Activated naive CD4-positive, alpha-beta T cell treated with anti-CD3 and anti-CD28 coated beads, Interleukin-2, amount 50 U/mL, for 72 hours (primary cell): ENCODE results near the gene TRMT2A. TPM values are rescaled to one million over a fixed set of nuclear protein-coding genes. Genes with fewer than 3 reads are reported as not detected.
A peak's percentile ranks its signal among the peaks of the same experiment; 100 is the strongest.

Source experiments
- ATAC-seq, 2 donors: fragments of 150-1000 bp; cut with Tn5 transposase; 2 replicates each; pipeline ENCODE4 v1.10.0; 2021; ENCODE audit warnings: mild to moderate bottlenecking in 2 of 2, moderate library complexity in 2 of 2
- DNase-seq, 2 donors: peaks; one replicate each; pipeline ENCODE4 v3.0.0; 2021 to 2022; ENCODE audit warnings: low spot score in 2 of 2
- H3K27ac Mint-ChIP-seq, 2 donors: one replicate each; pipeline ENCODE4 v1.8.0; 2022; ENCODE audit warnings: mild to moderate bottlenecking in 2 of 2, mixed read lengths in 2 of 2
- H3K36me3 Mint-ChIP-seq, 2 donors: one replicate each; pipeline ENCODE4 v1.8.0; 2022; ENCODE audit warnings: mixed read lengths in 2 of 2
- H3K9me3 Mint-ChIP-seq, 2 donors: one replicate each; pipeline ENCODE4 v1.8.0; 2022; ENCODE audit warnings: mixed read lengths in 2 of 2
- total RNA-seq, 2 donors: library from RNA; stranded (reverse); gene quantifications; one replicate each; pipeline ENCODE4 v1.2.3, GENCODE V29; 2022

TRMT2A gene
- total RNA-seq, 2 donors from 2014 or later: 79.9 to 93.9 TPM

DNA sequence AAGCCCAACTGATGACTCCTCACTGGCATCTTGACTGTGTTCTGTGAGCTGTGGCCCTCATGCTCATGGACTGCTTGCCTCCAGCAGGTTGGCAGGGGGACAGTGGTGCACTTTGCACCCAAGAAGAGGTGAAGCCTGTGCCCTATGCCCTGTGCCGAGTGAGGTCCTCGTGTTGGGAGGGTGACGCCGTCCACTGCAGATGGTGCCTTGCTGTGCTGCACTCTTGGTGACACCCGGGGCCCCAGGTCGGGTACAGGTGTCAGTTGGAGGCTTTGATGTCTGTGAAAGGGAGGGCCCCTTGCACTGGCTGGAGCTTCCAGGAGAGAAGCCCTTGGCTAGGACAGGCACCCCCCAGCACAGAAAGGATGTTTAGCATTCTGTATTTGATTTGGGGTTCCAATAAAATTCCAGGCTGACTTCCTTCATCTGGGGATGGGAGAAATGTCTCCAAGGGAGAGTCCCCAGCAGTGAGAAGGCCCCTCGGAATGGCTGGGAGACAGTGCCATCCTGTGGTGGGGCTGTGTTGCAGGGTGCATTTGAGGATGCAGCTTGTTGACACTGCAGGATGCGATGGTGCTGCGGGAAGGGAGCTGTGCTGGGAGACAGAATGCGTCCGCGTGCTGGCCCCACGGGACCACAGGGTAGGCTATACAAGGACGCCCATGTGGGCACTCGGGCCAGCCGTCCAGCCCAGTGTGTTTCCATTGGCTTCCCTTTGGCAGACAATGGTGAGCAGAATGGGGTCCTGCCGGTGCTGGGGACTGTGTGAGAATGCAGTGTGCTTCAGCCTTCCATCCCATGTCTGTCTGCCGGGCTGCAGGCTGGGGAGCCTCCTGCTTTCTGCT, 12.1 kb upstream of the TRMT2A start:
- DNase-seq (peak in 1 of 2 donors; percentile 47), ATAC-seq (peak; percentile 25 to 40)
- Mint-ChIP-seq H3K27ac (peak overlapping the region in 1 of 2 donors; percentile 86), H3K36me3 (peaks cover 0 to 6% of the 10 kb centered on the region in 2 donors), H3K9me3 (no peaks in the 10 kb centered on the region)

DNA sequence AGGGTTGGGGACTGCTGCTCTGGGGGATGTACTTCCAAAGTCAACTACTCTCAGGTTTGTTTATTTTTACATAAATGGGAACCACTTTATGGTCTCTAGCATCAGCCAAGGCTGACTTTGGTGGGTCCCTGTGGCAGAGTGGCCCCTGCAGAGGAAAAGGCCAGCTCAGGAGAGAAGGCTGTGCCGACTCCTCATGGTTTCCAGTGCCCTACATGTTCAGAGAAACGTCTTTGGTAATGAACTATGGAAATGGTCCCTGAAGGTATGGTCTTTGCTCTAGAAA, 11.5 kb upstream of the TRMT2A start:
- Mint-ChIP-seq H3K27ac (no peak overlapping the region), H3K9me3 (no peaks in the 10 kb centered on the region), H3K36me3 (peaks cover 0 to 6% of the 10 kb centered on the region in 2 donors)
- DNase-seq: no peak
- no peak for ATAC-seq

DNA sequence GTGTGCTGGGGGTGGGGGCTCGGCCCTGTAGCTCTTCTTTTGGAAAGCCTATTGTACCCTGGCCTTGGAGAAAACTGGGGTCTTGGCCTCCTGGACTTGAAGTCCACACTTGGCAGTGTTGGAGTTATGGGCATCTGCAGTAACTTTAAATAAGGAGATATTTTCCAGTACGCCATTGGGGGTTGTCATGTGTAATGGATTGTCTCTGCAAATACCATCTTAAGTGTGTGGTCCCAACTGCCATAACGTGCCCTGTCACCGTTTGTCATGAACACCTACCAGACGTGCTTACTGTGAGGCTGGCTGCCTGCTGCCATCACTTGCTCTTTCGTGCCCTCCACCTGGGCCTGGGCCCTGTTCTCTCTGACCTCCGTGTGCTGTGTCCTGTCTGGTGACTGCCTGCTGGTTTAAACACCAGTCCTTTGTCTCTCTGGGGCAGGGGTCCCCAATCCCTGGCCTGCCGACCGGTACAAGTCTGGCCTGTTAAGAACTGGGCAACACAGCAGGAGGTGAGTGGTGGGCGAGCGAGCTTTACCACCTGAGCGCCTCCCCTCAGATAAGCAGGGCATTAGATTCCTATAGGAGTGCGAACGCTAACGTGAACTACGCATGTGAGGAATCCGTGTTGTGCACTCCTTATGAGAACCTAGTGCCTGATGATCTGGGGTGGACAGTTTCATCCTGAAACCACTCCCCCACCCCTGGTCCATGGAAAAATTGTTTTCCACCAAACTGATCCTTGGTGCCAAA, 11.0 kb upstream of the TRMT2A start:
- H3K9me3 Mint-ChIP-seq: no peaks in the 10 kb centered on the region

DNA sequence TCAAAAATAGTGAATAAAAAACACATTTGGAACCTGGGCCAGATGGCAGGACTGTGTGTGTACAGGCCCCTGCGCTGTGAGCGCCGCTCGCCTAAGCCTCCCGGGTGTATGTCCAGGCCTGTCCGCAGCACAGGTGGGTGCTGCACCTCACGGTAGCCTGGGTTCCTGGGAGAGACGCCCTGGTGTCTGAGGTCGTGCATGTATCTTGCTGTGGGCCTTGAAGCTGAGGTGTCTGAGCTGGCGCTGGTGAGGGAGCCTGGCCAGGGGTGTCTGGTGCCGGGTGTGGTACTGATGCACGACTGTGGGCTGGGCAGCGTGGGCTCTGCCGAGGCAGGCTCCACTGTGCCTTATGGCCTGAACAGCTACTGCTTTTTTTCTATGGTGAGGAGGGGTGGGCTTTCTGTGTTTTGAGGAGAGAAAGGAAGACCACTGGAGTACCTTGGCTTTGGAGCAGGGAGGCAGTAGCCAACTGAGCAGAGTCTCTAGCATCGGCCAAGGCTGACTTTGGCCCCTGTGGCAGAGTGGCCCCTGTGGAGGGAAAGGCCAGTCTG, 10.4 kb upstream of the TRMT2A start:
- ATAC-seq: no peak
- no peak for DNase-seq
- Mint-ChIP-seq H3K36me3 (peaks cover 0 to 6% of the 10 kb centered on the region in 2 donors), H3K9me3 (no peaks in the 10 kb centered on the region), H3K27ac (peak overlapping the region; percentile 36 to 81)

More for the DNA sequence above, 11.0 kb upstream of the TRMT2A start:
- Mint-ChIP-seq H3K27ac (peak overlapping the region; percentile 36 to 81), H3K36me3 (peaks cover 0 to 6% of the 10 kb centered on the region in 2 donors)
- ATAC-seq (no peak), DNase-seq (no peak)

DNA sequence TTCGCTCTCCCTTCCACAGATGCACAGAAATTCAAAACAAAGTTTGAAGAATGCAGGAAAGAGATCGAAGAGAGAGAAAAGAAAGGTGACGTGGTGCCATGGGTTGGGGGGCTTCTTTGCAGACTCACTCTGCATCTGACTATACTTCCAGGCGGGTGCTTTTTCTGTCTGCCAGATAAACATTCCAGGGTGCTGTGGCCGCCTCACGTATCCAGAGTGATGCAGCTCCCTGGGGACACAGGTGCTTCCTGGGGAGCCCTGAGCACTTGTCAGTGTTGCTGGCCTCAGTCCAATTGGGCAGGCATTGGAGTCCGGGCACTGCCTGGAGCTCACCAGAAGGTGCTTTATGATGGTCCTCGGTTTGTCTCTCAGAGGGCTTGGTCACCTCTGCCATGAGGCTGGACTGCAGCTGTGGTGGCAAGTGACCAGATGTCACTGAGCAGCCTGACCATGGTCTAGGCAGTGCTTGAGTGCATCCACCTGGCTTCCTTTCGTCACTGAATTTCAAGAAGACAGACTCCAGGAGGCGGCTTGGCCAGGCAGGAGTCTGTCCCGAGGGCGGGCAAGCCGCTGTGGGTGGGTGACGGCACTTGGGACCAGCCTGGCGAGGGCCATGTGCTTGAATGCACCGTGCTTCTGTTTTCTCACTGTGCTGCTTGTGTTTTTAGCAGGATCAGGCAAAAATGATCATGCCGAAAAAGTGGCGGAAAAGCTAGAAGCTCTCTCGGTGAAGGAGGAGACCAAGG, 9.4 kb upstream of the TRMT2A start:
- Mint-ChIP-seq H3K36me3 (peaks cover 0 to 10% of the 10 kb centered on the region in 2 donors), H3K9me3 (no peaks in the 10 kb centered on the region), H3K27ac (peak overlapping the region in 1 of 2 donors; percentile 51)
- DNase-seq: no peak
- ATAC-seq: no peak

DNA sequence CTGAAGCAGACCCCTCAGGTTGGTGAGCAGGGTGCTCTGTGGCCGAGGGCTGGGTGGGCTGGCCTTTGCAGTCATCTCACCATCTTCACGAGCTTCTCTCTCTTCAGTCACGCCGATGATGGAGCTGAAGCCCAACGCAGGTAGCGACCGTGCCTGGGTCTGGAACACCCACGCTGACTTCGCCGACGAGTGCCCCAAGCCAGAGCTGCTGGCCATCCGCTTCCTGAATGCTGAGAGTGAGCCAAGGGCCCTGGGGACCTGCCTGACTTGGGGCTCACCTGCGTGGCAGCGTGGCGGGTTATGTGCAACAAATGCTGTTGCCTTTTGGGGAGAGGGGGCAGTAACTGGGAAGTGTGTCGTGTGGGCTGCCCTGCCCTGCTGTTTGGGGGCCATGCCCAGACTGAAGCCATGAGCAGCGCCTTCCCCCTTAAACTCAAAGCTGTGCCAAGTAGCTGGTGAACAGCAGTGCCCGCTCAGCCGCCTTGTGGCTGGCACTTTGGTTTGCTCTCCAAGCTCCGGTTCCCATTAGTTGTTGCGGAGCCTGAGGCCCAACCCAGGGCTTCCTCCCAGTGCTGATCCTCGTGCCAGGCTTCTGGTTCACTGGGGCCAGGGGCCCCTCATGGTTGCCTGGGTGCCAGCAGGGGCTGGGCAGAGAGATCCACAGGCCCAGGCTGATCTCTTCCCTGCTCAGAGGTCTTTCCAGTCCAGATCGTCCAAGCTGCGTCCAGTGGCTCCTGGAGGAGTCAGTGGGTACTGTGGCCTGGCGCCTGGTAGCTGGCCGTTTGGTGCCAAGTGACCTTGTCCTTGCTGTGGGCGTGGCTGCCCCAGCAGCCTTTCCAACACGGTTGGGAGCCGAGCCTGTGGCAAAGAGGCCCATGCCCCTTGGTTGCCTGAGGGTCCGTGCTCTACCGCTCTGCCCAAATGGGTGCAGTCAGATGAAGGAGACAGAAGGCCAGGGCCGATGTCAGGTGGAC, 8.5 kb upstream of the TRMT2A start:
- Mint-ChIP-seq H3K9me3 (no peaks in the 10 kb centered on the region), H3K27ac (peak overlapping the region in 1 of 2 donors; percentile 51), H3K36me3 (peaks cover 3 to 10% of the 10 kb centered on the region in 2 donors)
- ATAC-seq (no peak), DNase-seq (no peak)

DNA sequence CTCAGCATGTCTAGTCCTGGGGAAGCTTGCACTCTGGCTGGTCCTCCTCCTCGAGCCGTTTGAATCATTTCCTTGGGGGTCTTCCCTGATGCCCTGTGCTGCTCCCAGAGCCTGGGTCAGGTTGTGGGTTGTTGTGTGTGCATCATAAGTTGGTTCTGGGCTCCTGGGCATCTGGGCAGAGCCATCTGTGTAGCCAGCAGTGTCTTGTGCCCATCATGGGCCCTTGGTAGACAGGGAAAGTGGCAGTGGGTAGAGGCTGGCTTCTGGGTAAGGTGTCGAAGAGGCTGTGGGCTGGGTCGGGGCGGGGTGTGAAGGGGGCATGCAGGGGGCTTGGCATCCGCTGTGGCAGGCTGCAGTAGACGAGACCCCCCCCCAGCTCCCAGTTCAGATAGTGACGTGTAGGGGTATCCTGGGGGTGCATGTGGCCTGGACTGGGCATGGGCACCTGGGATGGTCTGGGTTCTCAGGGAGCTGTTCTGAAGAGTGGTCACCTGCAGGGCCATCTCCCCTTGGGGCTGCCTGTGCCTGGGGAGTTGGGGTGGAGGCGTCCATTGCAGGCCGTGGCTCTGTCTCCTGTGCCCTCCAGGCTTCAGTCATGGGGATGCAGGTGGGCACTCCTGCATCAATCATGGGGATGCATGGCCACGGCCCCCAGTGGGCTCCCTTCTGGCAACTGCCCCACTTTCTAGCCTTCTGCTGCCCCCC, 7.2 kb upstream of the TRMT2A start:
- peaks cover 16 to 23% of the 10 kb centered on the region in 2 donors for H3K36me3 Mint-ChIP-seq
- H3K27ac Mint-ChIP-seq: peak overlapping the region in 1 of 2 donors; percentile 87
- H3K9me3 Mint-ChIP-seq: no peaks in the 10 kb centered on the region
- DNase-seq: no peak
- ATAC-seq: no peak

DNA sequence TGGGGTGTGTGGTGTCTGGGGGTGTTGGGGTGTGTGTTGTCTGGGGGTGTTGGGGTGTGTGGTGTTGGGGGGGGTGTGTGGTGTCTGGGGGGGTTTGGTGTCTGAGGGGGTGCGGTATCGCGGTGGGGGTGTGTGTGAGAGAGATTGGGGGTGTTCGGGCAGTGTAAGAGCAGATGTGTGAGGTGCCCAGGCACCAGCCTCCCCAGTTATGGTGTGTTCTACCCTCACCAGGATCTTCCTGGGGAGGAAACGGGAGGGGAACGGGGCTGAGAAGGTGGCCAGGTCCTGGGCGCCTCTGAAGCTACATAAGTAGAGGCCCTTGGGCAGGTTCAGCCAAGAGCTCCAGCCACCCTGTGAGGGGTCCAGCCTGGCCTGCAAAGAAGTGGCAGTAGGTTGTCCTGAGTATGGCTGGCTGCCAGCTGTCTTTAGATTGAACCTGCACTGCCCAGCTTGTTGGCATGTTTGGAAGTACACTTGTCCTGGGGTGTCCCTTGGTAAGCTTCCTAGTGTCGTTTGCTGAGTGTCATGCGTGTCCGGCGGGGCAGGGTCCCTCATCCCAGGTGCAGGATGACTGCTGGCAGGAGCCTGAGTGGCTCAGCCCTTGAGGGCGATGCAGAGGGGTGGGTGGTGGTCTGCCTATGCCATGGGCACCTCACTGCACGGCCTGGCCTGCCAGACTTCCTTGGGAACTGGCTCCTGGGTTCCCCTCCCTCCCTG, 6.5 kb upstream of the TRMT2A start:
- ATAC-seq: no peak
- no peak overlapping the region for H3K27ac Mint-ChIP-seq
- no peaks in the 10 kb centered on the region for H3K9me3 Mint-ChIP-seq
- DNase-seq: no peak
- H3K36me3 Mint-ChIP-seq: peaks cover 23 to 29% of the 10 kb centered on the region in 2 donors

DNA sequence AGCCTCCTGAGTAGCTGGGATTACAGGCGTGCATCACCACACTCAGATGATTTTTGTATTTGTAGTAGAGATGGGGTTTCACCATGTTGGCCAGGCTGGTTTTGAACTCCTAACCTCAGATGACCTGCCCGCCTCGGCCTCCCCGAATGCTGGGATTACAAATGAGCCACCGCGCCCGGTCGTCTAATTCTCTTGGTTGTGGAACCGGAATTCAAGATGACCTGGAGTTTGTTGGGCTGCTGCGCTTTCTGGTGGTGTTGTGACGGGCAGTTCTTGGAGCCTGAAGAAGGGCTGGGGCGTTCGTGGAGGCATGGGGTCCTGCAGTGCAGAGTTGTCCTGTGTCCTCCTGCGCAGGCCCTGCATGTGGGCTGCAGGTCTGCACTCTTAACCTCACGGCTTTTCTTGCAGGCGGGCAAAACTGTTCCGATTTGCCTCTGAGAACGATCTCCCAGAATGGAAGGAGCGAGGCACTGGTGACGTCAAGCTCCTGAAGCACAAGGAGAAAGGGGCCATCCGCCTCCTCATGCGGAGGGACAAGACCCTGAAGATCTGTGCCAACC, 4.9 kb upstream of the TRMT2A start:
- peak overlapping the region; percentile 65 to 81 for H3K27ac Mint-ChIP-seq

DNA sequence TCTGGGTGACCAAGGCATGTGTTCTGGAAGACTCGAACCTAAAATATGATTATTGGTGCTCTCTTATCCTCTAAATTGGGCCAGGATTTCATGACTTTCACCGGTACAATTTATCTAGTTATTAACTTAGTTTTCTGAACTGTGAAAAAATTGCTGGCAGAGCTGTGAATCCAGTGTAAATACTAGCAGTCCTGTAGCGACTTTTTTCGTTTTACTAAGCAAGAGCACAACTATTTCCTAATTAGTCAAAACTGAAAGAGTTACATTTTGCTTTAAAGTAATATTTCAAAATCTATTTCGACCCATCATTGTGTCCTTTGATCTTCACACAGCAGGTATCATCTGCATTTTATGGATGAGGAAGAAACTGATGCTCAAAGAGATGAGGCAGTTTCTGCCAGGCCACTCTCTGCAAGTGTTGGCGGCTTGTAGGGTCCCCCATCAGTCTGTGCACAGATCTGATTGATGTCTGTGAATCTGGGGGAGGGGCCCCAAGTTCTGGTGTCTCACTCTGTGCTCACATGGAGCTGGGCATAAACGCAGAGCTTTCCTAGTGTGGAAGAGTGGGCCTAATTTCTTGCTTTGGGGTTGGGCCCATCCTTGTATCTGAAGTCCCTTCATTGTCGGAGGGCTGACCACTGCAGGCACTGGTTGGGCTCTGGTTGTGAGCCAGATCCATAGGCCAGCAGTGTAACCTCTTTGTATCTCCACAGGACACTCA, 1.4 kb upstream of the TRMT2A start:
- H3K36me3 Mint-ChIP-seq: peaks cover 46 to 53% of the 10 kb centered on the region in 2 donors
- ATAC-seq (no peak), DNase-seq (no peak)
- peak overlapping the region; percentile 92 to 93 for H3K27ac Mint-ChIP-seq
- no peaks in the 10 kb centered on the region for H3K9me3 Mint-ChIP-seq

More for the DNA sequence above, 4.9 kb upstream of the TRMT2A start:
- Mint-ChIP-seq H3K36me3 (peaks cover 30 to 37% of the 10 kb centered on the region in 2 donors), H3K9me3 (no peaks in the 10 kb centered on the region)
- ATAC-seq (no peak), DNase-seq (no peak)

DNA sequence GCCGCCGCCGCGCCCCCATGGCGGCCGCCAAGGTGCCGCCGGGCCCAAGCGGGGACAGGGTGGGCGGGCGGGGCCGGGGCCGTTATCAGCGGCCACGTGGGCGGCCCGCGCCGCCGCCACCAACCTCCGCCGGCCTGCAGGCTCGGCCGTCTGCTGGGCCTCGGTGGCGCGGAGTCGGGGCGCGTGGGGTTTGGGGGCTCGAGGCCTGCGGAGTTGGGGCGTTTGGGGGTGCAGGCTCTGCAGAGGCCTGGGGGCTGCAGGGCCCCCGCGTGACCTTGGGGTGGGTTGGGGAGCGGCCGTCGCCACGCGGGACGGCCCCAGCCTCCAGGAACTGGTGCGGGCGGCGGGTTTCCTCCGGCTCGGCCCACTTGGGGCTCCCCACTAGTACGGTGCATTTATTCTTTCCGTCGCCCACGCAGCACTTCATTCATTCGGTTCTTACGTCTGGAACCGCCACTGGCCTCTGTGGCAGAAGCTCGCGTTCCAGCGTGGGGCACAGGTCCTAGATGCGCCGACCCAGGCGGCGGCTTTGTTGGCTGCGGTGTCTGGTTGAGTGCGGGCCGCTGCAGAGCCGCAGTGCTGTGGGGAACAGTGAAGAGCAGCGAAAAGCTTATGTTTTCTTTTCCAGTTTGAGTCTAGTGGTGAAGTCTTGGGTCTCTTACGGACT, 740 bp upstream of the TRMT2A start:
- DNase-seq: peak; percentile 67 to 87
- H3K9me3 Mint-ChIP-seq: no peaks in the 10 kb centered on the region
- peak; percentile 32 to 69 for ATAC-seq
- H3K36me3 Mint-ChIP-seq: peaks cover 46 to 53% of the 10 kb centered on the region in 2 donors
- peak overlapping the region; percentile 92 to 93 for H3K27ac Mint-ChIP-seq

DNA sequence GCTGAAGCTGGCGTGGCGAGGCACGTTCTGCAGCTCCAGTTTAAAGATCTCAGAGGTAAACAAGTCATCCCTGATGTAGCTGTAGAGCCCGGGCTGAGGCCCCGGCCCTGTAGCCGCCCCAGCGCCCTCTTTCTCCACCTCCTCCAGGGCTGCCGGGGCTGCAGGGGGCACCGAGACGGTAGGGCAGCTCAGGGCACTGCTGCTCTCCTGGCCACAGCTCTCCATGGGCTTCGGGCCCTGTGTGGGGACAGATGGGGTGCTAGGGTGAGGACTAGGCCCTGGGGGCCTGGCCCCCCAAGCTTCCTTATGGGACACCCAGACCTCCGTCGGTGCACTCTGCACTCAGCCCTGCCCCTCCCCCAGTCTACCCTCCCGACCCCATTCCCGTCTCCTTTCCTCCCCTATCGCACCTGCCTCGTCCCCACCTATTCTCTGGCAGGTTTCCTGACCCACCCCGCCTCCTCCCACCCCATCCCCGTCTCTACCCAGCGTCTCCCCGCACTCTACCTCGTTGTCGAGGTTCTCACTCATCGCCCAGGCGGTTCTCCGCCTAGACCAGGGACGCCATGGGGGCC, 563 bp downstream of the TRMT2A start:
- Mint-ChIP-seq H3K27ac (peak overlapping the region; percentile 93 to 97), H3K36me3 (peaks cover 46 to 48% of the 10 kb centered on the region in 2 donors), H3K9me3 (no peaks in the 10 kb centered on the region)
- ATAC-seq (no peak), DNase-seq (no peak)
